Measurements from ENCODE around the gene SPOCK2. TPM values are rescaled to one million over a fixed set of nuclear protein-coding genes. Genes with fewer than 3 reads are reported as not detected.

Gene SPOCK2
- total RNA-seq, 1 experiment from 2014 or later, result 1.8 TPM

DNA sequence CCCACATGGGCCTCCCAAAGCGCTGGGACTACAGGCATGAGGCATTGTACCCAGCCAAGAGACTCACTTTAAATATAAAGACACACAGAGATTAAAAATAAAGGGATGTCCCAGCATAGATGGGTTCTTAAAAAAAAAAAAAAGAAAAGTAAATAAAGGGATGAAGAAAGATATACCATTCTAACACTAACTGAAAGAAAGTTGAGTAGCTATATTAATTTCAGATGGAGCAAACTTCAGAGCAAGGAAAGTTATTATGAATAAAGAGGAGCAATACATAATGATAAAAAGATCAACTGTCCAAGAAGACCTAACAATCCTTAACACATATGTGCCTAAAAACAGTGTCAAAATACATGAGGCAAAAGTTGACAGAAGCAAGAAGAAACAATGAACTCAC lies 33.0 kb upstream of the SPOCK2 start:
- Mint-ChIP-seq H3K27me3 (ENCODE audit: low read depth) (no peaks in the 10 kb centered on the region), H3K9me3 (peaks cover 7 to 9% of the 10 kb centered on the region in 2 experiments), H3K27ac (no peak overlapping the region), H3K4me1 (peaks cover 6% of the 10 kb centered on the region in 2 experiments), H3K36me3 (ENCODE audit: insufficient read depth in 1 of 3, low read depth in 3 of 3) (peaks cover 12 to 13% (median 12%) of the 10 kb centered on the region in 3 experiments), H3K4me3 (no peak overlapping the region)
- no peak overlapping the region for H3K18ac ChIP-seq (ENCODE audit: insufficient read length, low read depth, low read length)
- H4K5ac ChIP-seq (ENCODE audit: insufficient read length, low read depth, low read length), result no peak overlapping the region
- no peak overlapping the region for H3K27ac ChIP-seq (ENCODE audit: insufficient read length, low read depth, low read length)
- no peaks in the 10 kb centered on the region for H3K23me2 ChIP-seq (ENCODE audit: insufficient read length, low read depth, low read length, poor library complexity, severe bottlenecking)
- H3K14ac ChIP-seq (ENCODE audit: insufficient read depth, low read length), result no peak overlapping the region
- no peaks in the 10 kb centered on the region for H3K27me3 ChIP-seq (ENCODE audit: insufficient read depth, low read length)
- H2BK12ac ChIP-seq (ENCODE audit: insufficient read length, low read depth, low read length), result no peak overlapping the region
- no peaks in the 10 kb centered on the region for H3K79me2 ChIP-seq (ENCODE audit: insufficient read depth, low read length)
- H2BK120ac ChIP-seq (ENCODE audit: low read depth, low read length, poor library complexity, severe bottlenecking), result no peak overlapping the region
- no peak overlapping the region for H3T11ph ChIP-seq (ENCODE audit: low read length)
- no peak overlapping the region for H4K8ac ChIP-seq (replicated peaks; ENCODE audit: insufficient read length, low read depth, low read length)
- no peak for TF ChIP-seq CTCF (conservative IDR thresholded peaks at IDR 0.05)
- H2AFZ ChIP-seq (ENCODE audit: low read length), result no peak overlapping the region
- H3K23ac ChIP-seq (ENCODE audit: insufficient read length, low read depth, low read length), result no peak overlapping the region
- no peak overlapping the region for H4K91ac ChIP-seq (ENCODE audit: insufficient read length, low read depth, low read length)
- no peaks in the 10 kb centered on the region for H3K4me1 ChIP-seq (ENCODE audit: insufficient read depth, low read length)
- no peak overlapping the region for H3K56ac ChIP-seq (ENCODE audit: insufficient read length, low read depth, low read length)
- H2BK5ac ChIP-seq (ENCODE audit: insufficient read length, low read length), result no peak overlapping the region
- no peaks in the 10 kb centered on the region for H3K9me3 ChIP-seq (ENCODE audit: control insufficient read depth, low read depth, low read length)
- H3K9ac ChIP-seq (ENCODE audit: extremely low read depth, insufficient read length, low read length), result no peak overlapping the region
- H2BK20ac ChIP-seq (ENCODE audit: low read depth, low read length, poor library complexity, severe bottlenecking), result no peak overlapping the region
- H3K79me1 ChIP-seq (ENCODE audit: insufficient read depth, low read depth, low read length, poor library complexity, severe bottlenecking), result no peaks in the 10 kb centered on the region
- no peak overlapping the region for H2BK15ac ChIP-seq (ENCODE audit: low read depth, low read length)
- DNase-seq, result no peak
- no peak overlapping the region for H3K4me2 ChIP-seq (ENCODE audit: insufficient read depth, insufficient read length, low read length)
- no peak overlapping the region for H3K4ac ChIP-seq (ENCODE audit: low read depth, low read length)
- no peak overlapping the region for H2AK5ac ChIP-seq (ENCODE audit: insufficient read length, low read length)
- WGBS (ENCODE audit: extremely low coverage, insufficient read length, low lambda C conversion rate), result no CpG with 5 or more reads among the region's 1 CpG
- no peaks in the 10 kb centered on the region for H4K20me1 ChIP-seq (ENCODE audit: control insufficient read depth, insufficient read depth, insufficient read length)
